Trophoblast cell (in vitro differentiated cells and primary cell): ENCODE measurements around the gene GID8.

Source experiments
- DNase-seq, 2 donors: peaks; one replicate each; pipeline ENCODE4 v3.0.0-alpha.2; 2016
- H2AFZ ChIP-seq: 2 replicates; pipeline ENCODE4 v1.6.1; 2013; ENCODE audit warnings: low read length, moderate library complexity, mild to moderate bottlenecking; ENCODE audit not compliant: insufficient read depth, poor library complexity
- H2AK5ac ChIP-seq: 2 replicates; pipeline ENCODE4 v1.6.1; 2013; ENCODE audit warnings: mild to moderate bottlenecking, low read length
- H2BK120ac ChIP-seq: 2 replicates; pipeline ENCODE4 v1.6.1; 2013; ENCODE audit warnings: low read length, mild to moderate bottlenecking, moderate library complexity; ENCODE audit not compliant: insufficient read depth, poor library complexity
- H2BK12ac ChIP-seq: 2 replicates; pipeline ENCODE4 v1.6.1; 2013; ENCODE audit warnings: mild to moderate bottlenecking, low read length, moderate library complexity
- H2BK5ac ChIP-seq: 2 replicates; pipeline ENCODE4 v1.6.1; 2013; ENCODE audit warnings: low read length, low read depth, moderate library complexity, mild to moderate bottlenecking; ENCODE audit not compliant: poor library complexity
- H3K14ac ChIP-seq: 2 replicates; pipeline ENCODE4 v1.6.1; 2013; ENCODE audit warnings: mild to moderate bottlenecking, low read length
- H3K18ac ChIP-seq: 2 replicates; pipeline ENCODE4 v1.6.1; 2013; ENCODE audit warnings: mild to moderate bottlenecking, low read length
- H3K23ac ChIP-seq: 2 replicates; pipeline ENCODE4 v1.6.1; 2013; ENCODE audit warnings: low read length
- H3K27ac ChIP-seq: 2 replicates; pipeline ENCODE4 v1.5.1; 2013; ENCODE audit warnings: low read depth, mild to moderate bottlenecking, inconsistent platforms, low read length, moderate library complexity
- H3K27me3 ChIP-seq: 2 replicates; pipeline ENCODE4 v1.6.1; 2013; ENCODE audit warnings: inconsistent platforms, mild to moderate bottlenecking, low read length, moderate library complexity; ENCODE audit not compliant: insufficient read depth
- H3K36me3 ChIP-seq, 2 experiments: 1 replicate in 1 of 2; 2 replicates in 1 of 2; pipeline ENCODE4 v1.6.1; 2013; ENCODE audit warnings: low read length in 2 of 2, mild to moderate bottlenecking in 2 of 2, moderate library complexity in 1 of 2; ENCODE audit not compliant: insufficient read depth in 2 of 2, control insufficient read depth in 1 of 2
- H3K4ac ChIP-seq: 2 replicates; pipeline ENCODE4 v1.6.1; 2013; ENCODE audit warnings: low read depth, mild to moderate bottlenecking, low read length, moderate library complexity
- H3K4me1 ChIP-seq, 2 experiments: 1 replicate in 1 of 2; 2 replicates in 1 of 2; pipeline ENCODE4 v1.6.1; 2013; ENCODE audit warnings: low read length in 2 of 2, mild to moderate bottlenecking in 2 of 2, moderate library complexity in 1 of 2; ENCODE audit not compliant: insufficient read depth in 2 of 2, control insufficient read depth in 1 of 2
- H3K4me2 ChIP-seq: 2 replicates; pipeline ENCODE4 v1.6.1; 2013; ENCODE audit warnings: inconsistent platforms, mild to moderate bottlenecking, low read length, moderate library complexity
- H3K4me3 ChIP-seq: 2 replicates; pipeline ENCODE4 v1.5.1; 2013; ENCODE audit warnings: mild to moderate bottlenecking, low read depth, low read length, inconsistent platforms
- H3K79me1 ChIP-seq: one replicate; pipeline ENCODE4 v1.6.1; 2013; ENCODE audit warnings: low read length
- H3K79me2 ChIP-seq: 2 replicates; pipeline ENCODE4 v1.6.1; 2013; ENCODE audit warnings: low read length, mild to moderate bottlenecking; ENCODE audit not compliant: control insufficient read depth, insufficient read depth, poor library complexity
- H3K9ac ChIP-seq: 2 replicates; pipeline ENCODE4 v1.6.1; 2013; ENCODE audit warnings: mild to moderate bottlenecking, low read length
- H3K9me3 ChIP-seq: 2 replicates; pipeline ENCODE4 v1.6.1; 2013; ENCODE audit warnings: low read depth, mild to moderate bottlenecking, control low read depth, inconsistent platforms, low read length; ENCODE audit not compliant: insufficient read depth
- H4K12ac ChIP-seq: 2 replicates; pipeline ENCODE4 v1.6.1; 2013; ENCODE audit warnings: low read depth, mild to moderate bottlenecking, low read length, moderate library complexity
- H4K8ac ChIP-seq: 2 replicates; pipeline ENCODE4 v1.6.1; 2013; ENCODE audit warnings: low read depth, mild to moderate bottlenecking, low read length, moderate library complexity
- H4K91ac ChIP-seq: one replicate; pipeline ENCODE4 v1.6.1; 2013; ENCODE audit warnings: low read depth, mild to moderate bottlenecking, low read length, moderate library complexity
- WGBS: extraction: QIAGEN DNeasy Blood & Tissue Kit; methylation state at CpG from one replicate; pipeline ENCODE4 v1.1.7; 2013; ENCODE audit warnings: missing lambda C conversion rate; ENCODE audit not compliant: insufficient read length, insufficient coverage; ENCODE audit errors: extremely low coverage; 5-methylcytosine and 5-hydroxymethylcytosine counted together

The GID8 gene

DNA sequence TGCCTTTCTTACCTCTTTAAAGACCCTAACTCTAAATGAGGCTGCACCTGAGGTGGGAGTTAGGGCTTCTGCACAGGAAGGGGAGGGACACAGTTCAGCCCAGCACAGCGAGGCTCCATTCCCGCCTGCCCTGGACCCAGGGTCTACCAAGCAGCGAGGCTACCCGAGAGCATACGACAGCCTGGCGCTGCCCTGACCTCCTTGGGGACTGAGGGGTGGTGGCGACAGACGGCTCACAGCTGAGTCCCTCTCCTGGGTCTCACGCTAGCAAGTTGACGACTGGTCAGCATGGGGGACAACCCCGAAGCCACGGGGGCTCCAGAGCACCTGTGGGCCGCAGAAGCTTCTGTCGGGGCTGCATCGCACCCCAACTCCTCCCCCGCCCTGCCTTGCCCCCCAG, 38.9 kb downstream of the GID8 start:
- H4K12ac ChIP-seq: no peak overlapping the region
- no CpG with 5 or more reads among the region's 16 CpGs for WGBS

DNA sequence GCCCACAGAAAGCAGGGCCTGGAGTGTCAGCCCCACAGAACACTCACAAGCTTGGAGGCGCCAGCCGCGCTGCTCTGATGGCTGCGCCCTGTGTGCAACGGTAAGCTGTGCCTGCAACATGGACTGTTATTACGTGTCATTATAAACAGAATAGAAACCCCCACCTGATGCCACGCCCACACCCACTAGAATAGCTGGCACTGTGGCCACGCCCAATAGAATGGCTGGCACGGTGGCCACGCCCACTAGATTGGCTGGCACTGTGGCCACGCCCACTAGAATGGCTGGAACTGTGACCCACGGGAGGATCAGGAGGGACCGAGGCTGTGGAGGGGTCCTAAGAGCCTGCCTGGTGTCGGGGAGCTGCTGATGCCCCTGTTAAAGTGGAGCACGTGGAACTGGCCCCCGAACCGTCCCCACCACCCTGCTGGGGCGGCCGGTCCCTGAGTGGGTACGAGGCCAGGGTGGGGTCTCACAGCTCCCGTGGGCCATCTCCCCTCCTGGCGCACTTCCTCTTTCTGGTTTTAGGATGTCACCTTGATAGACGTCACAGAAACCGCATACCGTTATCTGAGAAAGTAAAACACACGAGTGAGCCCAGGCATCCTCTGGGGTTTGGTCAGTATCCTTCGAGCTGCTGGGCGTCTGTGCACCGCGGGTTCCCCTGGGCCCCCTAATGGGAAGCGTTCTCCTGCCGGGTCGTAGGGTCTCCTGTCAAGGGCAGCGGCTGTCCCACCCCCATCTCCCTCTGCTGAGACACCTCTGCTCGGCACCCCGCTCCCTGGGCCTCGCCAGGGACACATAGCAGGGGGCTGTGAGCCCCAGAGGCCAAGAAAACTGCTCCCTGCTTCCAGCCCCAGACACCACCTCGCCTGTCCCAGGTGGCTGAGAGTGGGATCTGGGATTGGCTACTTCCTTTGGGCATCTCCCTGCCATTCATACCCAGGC, 39.9 kb downstream of the GID8 start:
- Histone ChIP-seq H2BK5ac (no peak overlapping the region), H3K23ac (no peak overlapping the region), H3K36me3 (no peaks in the 10 kb centered on the region), H3K9me3 (peaks cover 2% of the 10 kb centered on the region), H2AK5ac (no peak overlapping the region), H4K12ac (no peak overlapping the region), H3K4me1 (peaks cover 0 to 2% of the 10 kb centered on the region in 2 experiments), H3K18ac (no peak overlapping the region), H2AFZ (no peak overlapping the region), H3K27me3 (peaks cover 26% of the 10 kb centered on the region), H3K4me3 (no peak overlapping the region), H3K79me2 (no peaks in the 10 kb centered on the region), H3K9ac (no peak overlapping the region), H4K8ac (no peak overlapping the region), H2BK120ac (no peak overlapping the region), H3K4ac (no peak overlapping the region), H2BK12ac (no peak overlapping the region), H4K91ac (no peak overlapping the region), H3K27ac (no peak overlapping the region), H3K14ac (no peak overlapping the region), H3K4me2 (no peak overlapping the region), H3K79me1 (no peaks in the 10 kb centered on the region)
- no CpG with 5 or more reads among the region's 38 CpGs for WGBS
- DNase-seq: no peak

More for the DNA sequence above, 38.9 kb downstream of the GID8 start:
- no peak overlapping the region for H3K4me3 ChIP-seq
- DNase-seq: no peak
- H3K27ac ChIP-seq: no peak overlapping the region
- no peak overlapping the region for H2BK5ac ChIP-seq
- H2AK5ac ChIP-seq: no peak overlapping the region
- H3K36me3 ChIP-seq: no peaks in the 10 kb centered on the region
- H3K4me2 ChIP-seq: no peak overlapping the region
- H3K79me2 ChIP-seq: no peaks in the 10 kb centered on the region
- H3K14ac ChIP-seq: no peak overlapping the region
- H3K9ac ChIP-seq: no peak overlapping the region
- H2AFZ ChIP-seq: no peak overlapping the region
- H4K8ac ChIP-seq: no peak overlapping the region
- peaks cover 2% of the 10 kb centered on the region for H3K9me3 ChIP-seq
- H3K4ac ChIP-seq: no peak overlapping the region
- H2BK12ac ChIP-seq: no peak overlapping the region
- H2BK120ac ChIP-seq: no peak overlapping the region
- peaks cover 5% of the 10 kb centered on the region in 2 experiments for H3K4me1 ChIP-seq
- no peak overlapping the region for H3K23ac ChIP-seq
- H3K79me1 ChIP-seq: no peaks in the 10 kb centered on the region
- H3K18ac ChIP-seq: no peak overlapping the region
- no peak overlapping the region for H4K91ac ChIP-seq
- H3K27me3 ChIP-seq: peaks cover 30% of the 10 kb centered on the region

DNA sequence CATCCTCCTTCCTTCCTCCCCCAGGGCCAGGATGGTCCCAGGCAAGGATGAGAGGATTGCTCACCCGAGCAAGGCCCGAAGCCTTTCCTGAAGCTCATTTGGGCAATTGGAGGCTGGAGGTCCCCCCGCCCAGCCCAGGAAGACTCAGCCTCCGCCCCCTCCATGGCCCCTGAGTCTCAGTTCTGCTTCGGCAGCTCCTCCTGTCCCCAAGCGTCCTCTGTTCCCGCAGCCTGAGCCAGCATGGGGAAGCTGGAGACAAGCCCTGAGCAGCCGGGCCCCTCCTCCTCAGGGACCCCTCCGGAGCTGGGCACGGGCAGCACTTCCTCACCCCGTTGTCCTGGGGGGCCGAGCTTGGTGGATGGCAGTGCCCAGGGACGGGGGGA, 40.6 kb downstream of the GID8 start:
- Histone ChIP-seq H2BK5ac (no peak overlapping the region), H3K18ac (no peak overlapping the region), H3K36me3 (no peaks in the 10 kb centered on the region), H2BK120ac (no peak overlapping the region), H4K91ac (no peak overlapping the region), H3K4me1 (no peaks in the 10 kb centered on the region), H2AFZ (no peak overlapping the region), H3K4me2 (no peak overlapping the region), H3K27me3 (peaks cover 19% of the 10 kb centered on the region), H4K8ac (no peak overlapping the region), H3K23ac (no peak overlapping the region), H3K9ac (no peak overlapping the region), H3K4ac (no peak overlapping the region), H3K79me2 (no peaks in the 10 kb centered on the region), H3K79me1 (no peaks in the 10 kb centered on the region), H3K27ac (no peak overlapping the region), H3K4me3 (no peak overlapping the region), H3K9me3 (peaks cover 2% of the 10 kb centered on the region), H3K14ac (no peak overlapping the region), H2BK12ac (no peak overlapping the region), H4K12ac (no peak overlapping the region), H2AK5ac (no peak overlapping the region)
- no CpG with 5 or more reads among the region's 13 CpGs for WGBS
- no peak for DNase-seq

DNA sequence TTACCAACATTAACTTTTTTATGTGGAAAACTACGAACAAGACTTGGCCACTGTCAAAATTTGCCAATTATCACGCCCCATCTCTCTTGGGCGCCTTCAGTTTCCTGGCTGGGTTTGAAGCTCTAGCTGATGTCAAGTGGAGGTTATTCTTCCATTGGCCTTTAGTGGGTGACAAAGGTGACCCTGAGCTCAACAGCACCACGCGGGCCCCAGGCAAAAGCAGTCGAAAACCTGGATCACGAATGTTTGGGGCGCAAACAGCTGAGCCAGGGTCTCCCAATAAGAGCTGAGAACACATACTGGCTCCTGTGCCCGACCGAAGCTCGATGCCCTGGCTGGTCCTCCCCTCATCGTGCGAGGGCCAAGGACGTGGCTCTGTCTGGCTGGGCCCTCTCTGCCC, 41.4 kb downstream of the GID8 start:
- H3K4me3 ChIP-seq: no peak overlapping the region
- no peak overlapping the region for H2BK120ac ChIP-seq
- no peak overlapping the region for H4K8ac ChIP-seq
- no CpG with 5 or more reads among the region's 14 CpGs for WGBS
- no peak overlapping the region for H4K12ac ChIP-seq
- no peak overlapping the region for H3K23ac ChIP-seq
- DNase-seq: no peak
- H2AK5ac ChIP-seq: no peak overlapping the region
- H3K79me2 ChIP-seq: no peaks in the 10 kb centered on the region
- no peak overlapping the region for H3K14ac ChIP-seq
- no peak overlapping the region for H2BK5ac ChIP-seq
- no peaks in the 10 kb centered on the region for H3K79me1 ChIP-seq
- H3K4me2 ChIP-seq: no peak overlapping the region
- no peak overlapping the region for H4K91ac ChIP-seq
- H3K18ac ChIP-seq: no peak overlapping the region
- no peak overlapping the region for H3K9ac ChIP-seq
- peaks cover 14% of the 10 kb centered on the region for H3K27me3 ChIP-seq
- no peak overlapping the region for H2BK12ac ChIP-seq
- no peak overlapping the region for H2AFZ ChIP-seq
- H3K4ac ChIP-seq: no peak overlapping the region
- H3K4me1 ChIP-seq: no peaks in the 10 kb centered on the region
- peaks cover 2% of the 10 kb centered on the region for H3K9me3 ChIP-seq
- no peak overlapping the region for H3K27ac ChIP-seq
- no peaks in the 10 kb centered on the region for H3K36me3 ChIP-seq
